ENCODE measurements around the gene PSMG1. TPM values are rescaled to one million over a fixed set of nuclear protein-coding genes. Genes with fewer than 3 reads are reported as not detected.

The PSMG1 gene
- total RNA-seq, 1 donor from 2014 or later = 66.4 TPM

- no peak for TF ChIP-seq CTCF (IDR thresholded peaks at IDR 0.05)
- no peaks in the 10 kb centered on the region for H3K27me3 Mint-ChIP-seq (ENCODE audit: low read depth)
- H3K4me1 Mint-ChIP-seq (ENCODE audit: low read depth) = peaks cover 30% of the 10 kb centered on the region
- no peak for DNase-seq (ENCODE audit: low spot score)
- peaks cover 1% of the 10 kb centered on the region for H3K36me3 Mint-ChIP-seq (ENCODE audit: low read depth)
- H3K4me3 Mint-ChIP-seq (ENCODE audit: unreplicated experiment) = no peak overlapping the region
- H3K9me3 Mint-ChIP-seq (ENCODE audit: low read depth) = peaks cover 2% of the 10 kb centered on the region
- H3K27ac Mint-ChIP-seq (ENCODE audit: unreplicated experiment) = no peak overlapping the region
Observed at GRCh38 chr21:39153842-39154241, 29.4 kb downstream of the PSMG1 start.

- H3K9me3 Mint-ChIP-seq (ENCODE audit: low read depth) = peaks cover 2% of the 10 kb centered on the region
- H3K27me3 Mint-ChIP-seq (ENCODE audit: low read depth) = no peaks in the 10 kb centered on the region
- H3K4me3 Mint-ChIP-seq (ENCODE audit: unreplicated experiment) = no peak overlapping the region
- peaks cover 1% of the 10 kb centered on the region for H3K36me3 Mint-ChIP-seq (ENCODE audit: low read depth)
- DNase-seq (ENCODE audit: low spot score) = no peak
- no peak overlapping the region for H3K27ac Mint-ChIP-seq (ENCODE audit: unreplicated experiment)
- TF ChIP-seq CTCF (IDR thresholded peaks at IDR 0.05) = peak; percentile 67
- H3K4me1 Mint-ChIP-seq (ENCODE audit: low read depth) = peaks cover 28% of the 10 kb centered on the region
Observed at GRCh38 chr21:39153373-39153772, 29.9 kb downstream of the PSMG1 start.

- H3K4me1 Mint-ChIP-seq (ENCODE audit: low read depth) = peaks cover 24% of the 10 kb centered on the region
- no peak for TF ChIP-seq CTCF (IDR thresholded peaks at IDR 0.05)
- no peaks in the 10 kb centered on the region for H3K27me3 Mint-ChIP-seq (ENCODE audit: low read depth)
- no peak for DNase-seq (ENCODE audit: low spot score)
- no peak overlapping the region for H3K27ac Mint-ChIP-seq (ENCODE audit: unreplicated experiment)
- peaks cover 1% of the 10 kb centered on the region for H3K36me3 Mint-ChIP-seq (ENCODE audit: low read depth)
- peaks cover 2% of the 10 kb centered on the region for H3K9me3 Mint-ChIP-seq (ENCODE audit: low read depth)
- H3K4me3 Mint-ChIP-seq (ENCODE audit: unreplicated experiment) = no peak overlapping the region
Observed at GRCh38 chr21:39152271-39152670, 31.0 kb downstream of the PSMG1 start.

GRCh38 chr21:39150877-39151276 is 32.4 kb downstream of the PSMG1 start:
- H3K4me3 Mint-ChIP-seq (ENCODE audit: unreplicated experiment) = no peak overlapping the region

GRCh38 chr21:39150316-39150715 is 32.9 kb downstream of the PSMG1 start:
- peaks cover 4% of the 10 kb centered on the region for H3K36me3 Mint-ChIP-seq (ENCODE audit: low read depth)
- peaks cover 8% of the 10 kb centered on the region for H3K4me1 Mint-ChIP-seq (ENCODE audit: low read depth)
- no peak for DNase-seq (ENCODE audit: low spot score)
- H3K27ac Mint-ChIP-seq (ENCODE audit: unreplicated experiment) = no peak overlapping the region
- H3K9me3 Mint-ChIP-seq (ENCODE audit: low read depth) = peaks cover 17% of the 10 kb centered on the region
- no peak for TF ChIP-seq CTCF (IDR thresholded peaks at IDR 0.05)
- no peaks in the 10 kb centered on the region for H3K27me3 Mint-ChIP-seq (ENCODE audit: low read depth)
- no peak overlapping the region for H3K4me3 Mint-ChIP-seq (ENCODE audit: unreplicated experiment)

More at GRCh38 chr21:39150877-39151276, 32.4 kb downstream of the PSMG1 start:
- no peaks in the 10 kb centered on the region for H3K27me3 Mint-ChIP-seq (ENCODE audit: low read depth)
- no peak for TF ChIP-seq CTCF (IDR thresholded peaks at IDR 0.05)
- H3K36me3 Mint-ChIP-seq (ENCODE audit: low read depth) = peaks cover 4% of the 10 kb centered on the region
- DNase-seq (ENCODE audit: low spot score) = no peak
- H3K4me1 Mint-ChIP-seq (ENCODE audit: low read depth) = peaks cover 14% of the 10 kb centered on the region
- peaks cover 11% of the 10 kb centered on the region for H3K9me3 Mint-ChIP-seq (ENCODE audit: low read depth)
- no peak overlapping the region for H3K27ac Mint-ChIP-seq (ENCODE audit: unreplicated experiment)

All from chondrocyte (in vitro differentiated cells).